GM10248 (cell line): ENCODE measurements around the gene GFRA1.

Experiments
- CTCF ChIA-PET: fragments of 300-600 bp; sonication (Branson Sonifier 250); formaldehyde crosslinking; extraction: SDS; loops from one replicate; lab custom pipeline; 2021; ENCODE audit warnings: antibody characterized with exemption; lab: Yijun Ruan, JAX
- POLR2A ChIA-PET: fragments of 350-650 bp; sonication (Branson Sonifier 250); formaldehyde crosslinking; extraction: SDS; loops from one replicate; lab custom pipeline; 2020; ENCODE audit warnings: antibody characterized with exemption; lab: Yijun Ruan, JAX
- DNase-seq: peaks from one replicate; pipeline ENCODE4 v3.0.0; 2012; ENCODE audit errors: extremely low spot score
- TF ChIP-seq, protein P1 (sequence below): IDR thresholded peaks from 2 replicates; pipeline ENCODE4 v1.5.1; 2012; ENCODE audit warnings: mild to moderate bottlenecking, low read depth; ENCODE audit errors: extremely low read depth, missing control alignments, control extremely low read depth

GFRA1 gene

DNA sequence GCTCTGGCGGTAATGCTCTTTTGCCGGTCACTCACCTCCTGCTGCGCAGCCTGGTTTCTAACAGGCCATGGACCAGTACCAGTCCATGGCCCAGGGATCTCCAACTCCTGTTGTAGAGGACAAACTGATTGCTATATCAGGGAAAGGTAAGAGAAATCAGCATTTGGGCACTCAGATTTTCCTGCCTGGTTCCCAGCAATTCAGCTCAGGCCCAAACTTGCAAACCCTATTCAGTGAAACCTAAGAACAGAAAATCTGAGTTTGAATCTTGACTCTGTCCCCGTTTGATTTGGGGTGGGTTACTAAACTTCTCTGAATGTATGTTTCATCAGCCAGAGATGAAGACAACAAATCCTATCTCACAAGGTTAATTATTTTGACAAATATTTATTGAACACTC lies 77.4 kb downstream of the GFRA1 start:
- POLR2A ChIA-PET = no interaction called here
- DNase-seq = no peak
- CTCF ChIA-PET = no interaction called here
- TF ChIP-seq, protein P1, sequence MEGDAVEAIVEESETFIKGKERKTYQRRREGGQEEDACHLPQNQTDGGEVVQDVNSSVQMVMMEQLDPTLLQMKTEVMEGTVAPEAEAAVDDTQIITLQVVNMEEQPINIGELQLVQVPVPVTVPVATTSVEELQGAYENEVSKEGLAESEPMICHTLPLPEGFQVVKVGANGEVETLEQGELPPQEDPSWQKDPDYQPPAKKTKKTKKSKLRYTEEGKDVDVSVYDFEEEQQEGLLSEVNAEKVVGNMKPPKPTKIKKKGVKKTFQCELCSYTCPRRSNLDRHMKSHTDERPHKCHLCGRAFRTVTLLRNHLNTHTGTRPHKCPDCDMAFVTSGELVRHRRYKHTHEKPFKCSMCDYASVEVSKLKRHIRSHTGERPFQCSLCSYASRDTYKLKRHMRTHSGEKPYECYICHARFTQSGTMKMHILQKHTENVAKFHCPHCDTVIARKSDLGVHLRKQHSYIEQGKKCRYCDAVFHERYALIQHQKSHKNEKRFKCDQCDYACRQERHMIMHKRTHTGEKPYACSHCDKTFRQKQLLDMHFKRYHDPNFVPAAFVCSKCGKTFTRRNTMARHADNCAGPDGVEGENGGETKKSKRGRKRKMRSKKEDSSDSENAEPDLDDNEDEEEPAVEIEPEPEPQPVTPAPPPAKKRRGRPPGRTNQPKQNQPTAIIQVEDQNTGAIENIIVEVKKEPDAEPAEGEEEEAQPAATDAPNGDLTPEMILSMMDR = no peak

DNA sequence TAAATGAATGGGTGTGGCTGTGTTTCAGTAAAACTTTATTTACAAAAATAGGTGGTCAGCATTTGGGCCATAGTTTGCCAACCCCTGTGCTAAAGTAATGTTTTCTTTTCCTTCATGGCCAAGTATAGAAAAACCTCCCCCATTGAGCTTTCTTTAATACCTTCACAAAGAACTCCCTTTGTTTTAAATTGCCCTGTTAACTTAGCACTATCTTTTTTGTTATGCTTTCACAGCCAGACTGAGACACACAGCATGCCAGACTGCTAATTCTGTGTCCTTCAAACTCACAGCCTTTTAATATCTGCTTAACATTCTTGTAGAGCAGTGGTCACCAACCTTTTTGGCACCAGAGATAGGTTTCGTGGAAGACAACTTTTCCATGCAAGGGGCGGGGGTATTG lies 78.0 kb downstream of the GFRA1 start:
- ChIA-PET POLR2A (no interaction called here), CTCF (no interaction called here)
- TF ChIP-seq, protein P1 = no peak
- DNase-seq = no peak

DNA sequence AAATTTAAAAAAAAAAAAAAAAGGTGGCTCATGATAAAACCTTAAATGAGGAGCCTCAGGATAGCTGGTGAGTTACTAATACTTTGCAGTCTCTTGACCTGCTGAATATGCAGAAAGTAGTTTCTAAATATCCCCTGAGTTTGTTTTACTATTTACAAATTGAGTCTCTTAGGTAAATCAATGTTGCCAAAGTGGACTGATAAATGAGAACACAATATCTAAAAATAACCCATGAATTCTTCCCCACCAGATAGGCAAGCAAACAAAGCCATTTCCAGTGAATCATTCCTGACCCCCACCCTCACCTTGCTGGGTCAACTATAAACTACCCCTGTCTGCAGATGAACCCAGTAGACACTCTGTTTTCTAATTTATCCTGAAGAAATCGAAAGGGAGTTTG lies 78.9 kb downstream of the GFRA1 start:
- CTCF ChIA-PET = no interaction called here
- POLR2A ChIA-PET = no interaction called here
- TF ChIP-seq, protein P1 = no peak
- no peak for DNase-seq

DNA sequence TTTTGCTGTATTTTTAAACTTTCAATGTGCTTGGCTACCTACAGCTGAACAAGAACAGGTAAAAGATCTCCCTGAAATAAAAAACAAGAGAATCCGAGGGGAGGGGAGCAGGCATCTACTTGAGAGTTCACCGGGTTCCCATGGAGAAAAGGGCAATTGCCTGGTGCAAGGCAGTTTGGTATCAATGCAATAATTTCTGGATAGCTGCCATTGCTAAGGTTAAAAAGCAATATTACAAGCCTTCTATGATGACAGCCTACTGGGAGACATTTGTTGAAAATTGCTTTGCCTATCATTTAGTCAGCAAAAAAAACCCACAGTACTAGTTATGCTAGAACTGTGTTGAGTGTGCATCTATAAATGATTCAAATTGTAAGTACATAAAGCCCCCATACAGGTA lies 82.1 kb downstream of the GFRA1 start:
- no peak for DNase-seq
- TF ChIP-seq, protein P1 = no peak
- ChIA-PET CTCF (no interaction called here), POLR2A (no interaction called here)

DNA sequence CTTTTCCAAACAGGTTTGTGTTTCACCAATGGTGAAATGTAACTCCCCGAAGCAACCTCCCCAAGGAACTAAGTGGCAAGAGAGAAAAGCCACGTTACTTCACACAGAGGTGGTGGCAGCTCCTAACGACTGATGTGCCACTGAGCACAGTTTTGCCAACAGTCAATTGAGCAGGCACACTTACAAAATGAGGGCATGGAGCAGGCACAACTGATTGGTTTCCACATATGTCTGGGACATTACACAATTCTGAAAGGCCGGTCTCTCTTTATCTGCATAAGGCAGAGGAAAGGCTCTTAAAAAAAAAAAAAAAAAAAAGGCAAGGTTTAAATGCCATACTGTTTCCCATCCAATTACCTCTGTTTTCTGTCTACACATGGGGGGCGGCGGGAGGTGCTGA lies 86.7 kb downstream of the GFRA1 start:
- CTCF ChIA-PET = no interaction called here
- POLR2A ChIA-PET = no interaction called here

DNA sequence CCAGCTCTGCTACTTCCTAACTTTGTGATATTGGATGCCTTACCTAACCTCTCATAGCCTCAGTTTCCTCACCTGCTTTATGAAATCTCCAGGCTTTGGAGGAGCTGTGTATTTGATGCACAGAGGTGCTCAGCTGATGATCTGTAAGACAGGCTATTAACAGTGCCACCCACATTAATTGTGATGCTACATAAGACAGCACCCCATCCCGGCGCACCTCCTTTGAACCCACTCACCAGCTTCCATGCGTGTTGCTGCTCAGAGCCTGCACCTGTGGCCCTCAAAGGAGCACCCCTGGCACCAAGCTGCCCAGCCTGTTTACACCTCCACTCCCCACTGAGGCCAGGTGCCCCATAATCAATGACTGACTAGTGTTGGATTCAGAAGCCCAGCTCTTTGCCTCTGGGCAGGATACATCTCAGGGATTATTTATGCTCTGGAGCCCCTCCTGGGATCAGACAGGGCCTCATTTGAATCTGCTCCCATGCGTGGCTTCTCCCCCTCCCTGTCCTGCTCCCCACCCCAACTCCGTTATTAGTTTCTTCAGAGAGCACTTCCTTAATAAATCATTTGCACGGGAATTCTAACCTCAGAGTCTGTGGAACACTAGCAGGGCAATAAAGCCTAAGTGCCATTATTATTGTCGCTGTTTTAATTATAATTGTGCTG lies 87.7 kb downstream of the GFRA1 start:
- TF ChIP-seq, protein P1 = no peak
- POLR2A ChIA-PET = no interaction called here
- CTCF ChIA-PET = no interaction called here
- no peak for DNase-seq

More for the DNA sequence above, 86.7 kb downstream of the GFRA1 start:
- DNase-seq = no peak
- TF ChIP-seq, protein P1 = no peak

DNA sequence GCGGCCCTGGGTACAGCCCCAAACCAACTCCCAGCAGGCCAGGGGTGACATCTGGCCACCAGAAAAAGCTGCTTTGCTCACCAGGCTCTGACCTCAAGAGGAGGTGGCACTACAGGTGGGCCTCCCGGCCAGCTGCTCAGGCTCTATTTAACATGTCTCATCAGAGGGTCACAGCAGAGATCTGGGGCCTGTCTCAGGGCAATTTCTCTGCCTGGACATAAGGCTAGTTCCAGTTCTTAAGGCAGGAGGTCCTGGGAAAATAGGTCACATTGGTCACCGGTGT lies 88.6 kb downstream of the GFRA1 start:
- no peak for DNase-seq
- TF ChIP-seq, protein P1 = no peak
- POLR2A ChIA-PET = no interaction called here
- CTCF ChIA-PET = no interaction called here
